HepG2 (cell line): ENCODE data around the gene DAB2IP.

Source experiments
- CTCF ChIP-seq: sonication (generic); formaldehyde crosslinking; IDR thresholded peaks from 2 replicates; pipeline ENCODE4 v1.5.0; 2020; ENCODE audit warnings: mild to moderate bottlenecking, missing genetic modification reagents, moderate library complexity
- HIVEP1 ChIP-seq: sonication (generic); formaldehyde crosslinking; IDR thresholded peaks from 2 replicates; pipeline ENCODE4 v1.4.0; 2020; ENCODE audit warnings: mild to moderate bottlenecking, missing genetic modification reagents

- TF ChIP-seq HIVEP1 (CRISPR knock-in tag) (no peak), CTCF (no peak)
Observed at GRCh38 chr9:121818016-121818661, 166.7 kb downstream of the DAB2IP start.
